ENCODE results near the gene SH2D1B.
"Not testable (repeated sequence)": the region's sequence is repeated elsewhere in the genome, so short reads cannot be mapped to it uniquely, and the experiment has no call there.

SH2D1B gene

GRCh38 chr1:162360237-162360873, 51.6 kb downstream of the SH2D1B start:
- DNase-seq = no peak

DNA sequence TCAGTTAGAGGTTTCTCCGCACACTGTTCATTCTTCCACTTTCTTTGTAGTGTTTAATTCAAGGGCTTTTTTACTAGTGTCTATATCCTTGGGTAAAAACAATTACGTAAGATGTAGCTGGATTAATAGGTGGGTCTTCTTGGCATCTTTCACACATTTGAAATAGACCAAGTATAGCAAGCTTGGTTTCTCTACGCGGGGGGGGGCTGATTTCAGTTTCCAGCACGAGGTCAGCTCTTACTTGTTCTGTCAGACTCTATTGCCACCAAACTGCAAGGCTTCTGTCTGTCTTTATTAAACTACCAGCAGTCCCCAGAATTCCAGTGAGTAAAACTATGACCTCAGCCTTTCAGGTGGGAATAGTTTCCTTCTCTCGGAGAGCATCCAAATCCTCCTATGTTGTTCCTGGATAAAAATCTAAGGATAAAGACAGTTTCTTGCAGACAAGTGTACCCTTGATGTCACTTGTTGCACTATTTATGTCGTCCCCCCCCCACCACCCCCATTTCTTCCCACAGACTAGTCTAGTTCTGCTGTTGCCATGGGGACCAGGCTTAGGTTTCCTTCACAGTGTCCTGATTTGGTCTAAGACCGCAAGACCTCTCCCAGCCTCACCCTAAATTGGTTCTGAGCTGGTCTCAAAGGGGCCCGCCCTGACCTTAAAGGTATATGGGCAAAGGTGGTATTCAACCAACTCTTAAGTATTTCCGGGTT, 52.3 kb downstream of the SH2D1B start:
- no peak for DNase-seq

GRCh38 chr1:162358928-162359327, 53.0 kb downstream of the SH2D1B start:
- no peak for DNase-seq

DNA sequence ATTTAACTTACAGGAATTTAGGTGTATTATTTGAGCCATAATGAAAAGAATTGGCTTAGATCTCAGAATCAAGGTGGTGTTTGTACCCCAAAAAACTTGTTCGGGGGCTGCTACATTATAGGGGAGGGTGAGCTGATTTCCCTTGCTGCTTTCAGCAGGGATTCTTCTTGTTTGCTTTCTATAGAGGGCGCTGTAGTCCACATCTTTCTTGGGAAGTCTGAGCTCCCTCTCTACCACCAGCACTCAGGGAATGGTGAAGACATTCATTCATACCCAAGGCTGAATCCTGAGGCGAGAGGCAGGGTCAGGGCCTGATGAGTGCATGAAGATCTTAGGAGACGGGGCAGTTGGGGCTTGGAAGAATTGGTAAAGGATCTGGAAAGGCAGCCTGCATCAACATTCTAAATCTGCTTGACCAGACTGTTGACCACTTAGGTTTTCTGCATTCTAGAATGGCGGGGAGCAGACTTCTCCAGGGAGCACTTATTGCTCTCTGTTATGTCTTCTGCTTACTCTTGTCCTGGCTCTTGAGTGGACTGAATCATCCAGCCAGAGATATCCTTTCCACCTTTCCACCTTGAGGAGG, 54.2 kb downstream of the SH2D1B start:
- DNase-seq = no peak

DNA sequence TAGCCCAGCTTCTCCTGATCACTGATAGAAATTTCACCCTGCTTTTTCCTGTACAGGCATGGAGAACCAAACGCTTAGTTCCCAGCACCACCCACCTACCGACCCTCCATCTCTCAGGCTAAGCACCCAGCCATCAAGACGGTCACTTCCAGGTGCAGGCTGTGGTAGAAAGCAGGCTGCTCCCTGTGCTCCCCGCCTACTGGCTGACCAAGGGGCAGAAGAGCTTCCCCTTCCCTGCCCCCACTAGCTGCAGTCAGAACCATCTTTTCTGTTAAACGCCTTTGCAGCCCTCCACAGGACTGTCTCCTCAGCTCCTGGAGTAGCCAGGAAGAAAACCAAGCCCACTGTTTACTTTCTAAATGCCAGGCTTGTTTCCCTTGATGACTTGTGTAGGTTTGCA, 58.2 kb downstream of the SH2D1B start:
- no peak for DNase-seq

GRCh38 chr1:162353078-162353477, 58.9 kb downstream of the SH2D1B start:
- no peak for DNase-seq

DNA sequence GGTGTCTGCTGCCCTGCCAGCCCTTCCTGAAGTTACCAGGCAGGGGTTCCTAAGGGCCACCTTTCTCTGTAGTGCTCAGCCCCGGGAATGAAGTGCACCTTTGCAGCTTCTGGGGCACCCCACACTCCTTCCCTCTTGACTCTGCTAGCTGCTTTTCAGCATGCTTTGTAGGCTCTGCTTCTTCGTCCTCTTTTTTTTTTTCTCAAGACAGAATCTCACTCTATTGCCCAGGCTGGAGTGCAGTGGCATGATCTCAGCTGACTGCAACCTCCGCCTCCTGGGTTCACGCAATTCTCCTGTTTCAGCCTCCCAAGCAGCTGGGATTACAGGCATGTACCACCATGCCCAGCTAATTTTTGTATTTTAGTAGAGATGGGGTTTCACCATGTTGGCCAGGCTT, 60.1 kb downstream of the SH2D1B start:
- not testable (repeated sequence) for DNase-seq

DNA sequence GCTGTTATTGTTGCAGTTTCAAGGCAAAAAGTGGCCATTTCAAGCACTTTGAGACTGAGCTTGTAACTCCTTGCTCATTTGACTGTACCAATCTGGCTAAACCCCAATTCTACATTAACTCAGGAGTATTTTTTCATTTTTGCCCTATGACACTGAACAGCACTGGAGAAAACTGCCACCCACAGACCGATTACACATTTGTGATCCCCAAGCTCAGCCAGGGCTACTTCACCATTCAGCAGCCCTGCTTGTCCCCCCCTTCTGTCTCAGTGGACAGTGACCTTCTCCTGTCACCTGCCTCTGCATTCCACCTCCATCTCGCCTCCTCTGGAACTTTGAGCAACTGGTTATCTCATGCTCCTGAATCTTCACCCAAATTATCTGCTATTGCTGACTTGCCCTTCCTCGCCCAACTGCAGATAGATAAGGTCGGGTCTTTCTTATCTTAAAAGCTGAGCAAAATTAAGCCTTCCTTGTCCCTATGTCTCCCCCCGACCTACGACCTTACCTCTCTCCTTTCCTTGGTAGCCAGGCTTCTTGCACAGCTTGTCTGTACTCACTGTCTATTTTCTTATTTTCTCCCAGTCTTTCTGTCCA, 60.6 kb downstream of the SH2D1B start:
- no peak for DNase-seq

- no peak for DNase-seq
Measured at GRCh38 chr1:162349635-162350330, 62.2 kb downstream of the SH2D1B start.

DNA sequence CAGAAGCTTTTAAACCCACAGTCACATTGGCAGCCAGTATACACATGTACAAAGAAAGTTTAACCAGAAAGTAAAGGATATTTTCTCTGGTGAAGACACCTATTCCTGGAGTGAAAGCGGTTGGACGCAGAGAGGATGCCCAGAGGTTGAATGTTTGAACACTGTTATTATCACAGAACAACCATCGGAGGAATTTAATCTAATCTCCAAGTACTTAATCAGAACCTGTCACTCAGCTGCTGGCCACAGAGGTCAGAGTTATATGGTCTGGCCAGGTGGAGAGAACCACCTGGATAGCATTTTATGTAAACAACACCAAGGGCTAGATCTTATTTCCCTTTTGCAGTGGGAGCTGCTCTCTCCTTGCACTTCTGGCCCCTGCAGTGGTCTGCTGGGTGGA, 64.7 kb downstream of the SH2D1B start:
- DNase-seq = no peak
